Measurements from ENCODE around the gene LCLAT1.

DNA sequence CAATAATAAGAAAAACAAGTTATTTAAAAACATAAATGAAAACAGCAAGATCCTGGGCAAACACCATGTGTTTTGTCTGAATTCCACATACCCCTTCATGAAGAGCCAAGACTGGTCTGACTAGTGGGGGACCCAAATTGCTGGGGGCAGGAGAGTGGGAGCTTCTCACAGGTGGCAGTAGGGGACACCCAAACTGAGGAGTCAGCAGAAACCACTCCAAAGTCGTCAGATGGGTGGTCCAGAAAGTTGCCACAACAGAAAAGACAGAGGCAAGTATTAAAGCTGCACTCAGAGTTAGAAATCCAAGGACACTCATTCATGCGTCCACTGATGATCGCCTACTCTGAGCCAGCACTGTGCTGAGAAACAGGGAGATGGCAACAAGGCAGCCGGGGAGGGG lies 12.3 kb upstream of the LCLAT1 start:
- TF ChIP-seq, protein P1, sequence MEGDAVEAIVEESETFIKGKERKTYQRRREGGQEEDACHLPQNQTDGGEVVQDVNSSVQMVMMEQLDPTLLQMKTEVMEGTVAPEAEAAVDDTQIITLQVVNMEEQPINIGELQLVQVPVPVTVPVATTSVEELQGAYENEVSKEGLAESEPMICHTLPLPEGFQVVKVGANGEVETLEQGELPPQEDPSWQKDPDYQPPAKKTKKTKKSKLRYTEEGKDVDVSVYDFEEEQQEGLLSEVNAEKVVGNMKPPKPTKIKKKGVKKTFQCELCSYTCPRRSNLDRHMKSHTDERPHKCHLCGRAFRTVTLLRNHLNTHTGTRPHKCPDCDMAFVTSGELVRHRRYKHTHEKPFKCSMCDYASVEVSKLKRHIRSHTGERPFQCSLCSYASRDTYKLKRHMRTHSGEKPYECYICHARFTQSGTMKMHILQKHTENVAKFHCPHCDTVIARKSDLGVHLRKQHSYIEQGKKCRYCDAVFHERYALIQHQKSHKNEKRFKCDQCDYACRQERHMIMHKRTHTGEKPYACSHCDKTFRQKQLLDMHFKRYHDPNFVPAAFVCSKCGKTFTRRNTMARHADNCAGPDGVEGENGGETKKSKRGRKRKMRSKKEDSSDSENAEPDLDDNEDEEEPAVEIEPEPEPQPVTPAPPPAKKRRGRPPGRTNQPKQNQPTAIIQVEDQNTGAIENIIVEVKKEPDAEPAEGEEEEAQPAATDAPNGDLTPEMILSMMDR (IDR thresholded peaks at IDR 0.05), result no peak
- no peak for TF ChIP-seq EZH2 (IDR thresholded peaks at IDR 0.05; ENCODE audit: borderline replicate concordance, insufficient read depth, low read depth, low read length, poor library complexity, severe bottlenecking)

Data from B cell (primary cell).